HG02981 (cell line): ENCODE measurements around the gene CD300C.
"Not testable (repeated sequence)": the region's sequence is repeated elsewhere in the genome, so short reads cannot be mapped to it uniquely, and the experiment has no call there.

Source experiments
- ATAC-seq: cut with Tn5 transposase; IDR thresholded peaks from one replicate; pipeline ENCODE4 v1.9.1; 2021; ENCODE audit warnings: mild to moderate bottlenecking, moderate library complexity; ENCODE audit not compliant: unreplicated experiment

CD300C gene

DNA sequence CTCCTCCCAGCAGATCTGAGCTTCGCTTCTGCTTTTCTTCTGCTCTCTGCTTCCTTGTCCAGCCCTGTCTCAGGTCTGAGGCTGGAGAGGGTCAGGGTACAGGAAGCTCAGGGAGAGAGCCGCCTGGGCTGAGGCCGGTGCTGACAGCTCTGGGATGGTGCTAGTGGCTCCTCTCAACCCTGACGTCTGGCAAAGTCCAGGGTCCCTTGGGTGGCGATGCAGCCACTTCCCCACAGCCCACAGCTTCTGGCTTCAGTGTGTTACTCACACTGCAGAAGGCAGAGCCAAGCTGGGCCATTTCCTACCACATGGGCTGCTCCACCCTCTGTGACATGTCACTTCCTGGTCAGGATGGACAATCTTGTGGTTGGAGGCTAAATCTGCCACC lies at the start of gene CD300C:
TSS of gene CD300C (minus strand) at position 273 of the 388 bp plus-strand sequence. CDS start 333 bp downstream, outside the sequence.
- no peak for ATAC-seq

DNA sequence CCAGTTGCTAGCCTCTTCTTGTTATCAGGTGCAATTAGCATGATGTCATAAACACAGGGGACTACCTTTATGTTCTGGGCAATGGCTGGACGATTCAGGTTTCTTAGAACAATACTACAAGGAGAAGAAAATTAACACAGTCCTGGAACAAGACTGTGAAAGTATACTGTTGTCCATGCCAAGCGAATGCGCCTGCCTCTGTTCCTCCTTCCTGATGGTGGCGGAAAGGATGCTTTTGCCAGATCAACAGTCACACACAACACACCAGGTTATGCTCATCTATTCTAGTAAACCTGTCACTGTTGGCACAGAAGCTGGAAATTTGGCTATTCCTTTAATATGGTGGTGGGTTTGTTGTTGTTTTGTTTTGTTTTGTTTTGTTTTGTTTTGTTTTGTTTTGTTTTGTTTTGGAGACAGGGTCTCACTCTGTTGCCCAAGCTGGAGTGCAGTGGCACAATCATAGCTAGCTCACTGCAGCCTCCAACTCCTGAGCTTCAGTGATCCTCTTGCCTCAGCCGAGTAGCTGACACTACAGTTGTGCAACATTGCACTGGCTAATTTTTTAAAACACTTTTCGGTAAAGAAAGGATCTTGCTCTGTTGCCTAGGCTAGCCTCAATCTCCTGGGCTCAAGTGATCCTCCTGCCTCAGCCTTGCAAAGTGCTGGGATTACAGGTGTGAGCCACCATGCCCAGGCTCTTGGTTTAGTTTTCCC lies 49.3 kb upstream of the CD300C start:
- ATAC-seq: no peak

GRCh38 chr17:74592087-74592990 lies 46.4 kb upstream of the CD300C start, which contains the start of gene CD300LD:
CD300LD (minus strand) TSS chr17:74592283; CDS start chr17:74592202, 81 bp downstream.
- no peak for ATAC-seq

DNA sequence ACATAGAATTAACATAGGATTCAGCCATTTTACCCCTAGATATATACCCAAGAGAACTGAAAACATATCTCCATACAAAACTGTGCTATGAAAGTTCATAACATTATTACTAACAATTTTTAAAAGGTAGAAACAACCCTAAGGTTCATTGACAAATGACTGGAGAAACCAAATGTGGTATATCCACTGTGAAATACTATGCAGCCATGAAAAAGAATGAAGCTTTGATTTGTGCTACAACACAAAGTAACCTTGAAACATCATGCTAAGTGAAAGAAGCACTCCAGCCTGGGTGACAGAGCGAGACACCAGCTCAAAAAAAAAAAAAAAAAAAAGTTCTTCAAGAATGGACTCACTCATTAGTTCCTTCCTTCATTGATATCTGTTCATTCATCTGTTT lies 45.6 kb upstream of the CD300C start:
- no peak for ATAC-seq

DNA sequence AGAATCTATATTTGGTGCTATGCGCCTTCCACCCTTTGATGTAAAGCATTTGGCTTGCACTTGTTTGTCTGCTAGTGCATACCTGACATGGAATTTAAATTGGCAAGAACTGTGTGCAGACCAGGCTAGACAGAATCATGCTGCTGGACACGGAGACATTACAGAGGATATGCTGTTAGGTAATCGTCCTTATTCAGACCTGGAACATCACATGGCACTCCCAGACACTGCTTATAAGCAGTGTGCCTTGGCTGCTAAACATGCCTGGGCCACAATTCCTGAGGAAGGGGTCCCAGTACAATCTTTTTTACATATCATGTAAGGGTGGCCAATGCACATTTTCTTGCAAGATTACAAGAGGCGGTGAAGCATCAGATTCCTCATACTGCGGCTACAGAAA lies 39.8 kb upstream of the CD300C start:
- no peak for ATAC-seq

DNA sequence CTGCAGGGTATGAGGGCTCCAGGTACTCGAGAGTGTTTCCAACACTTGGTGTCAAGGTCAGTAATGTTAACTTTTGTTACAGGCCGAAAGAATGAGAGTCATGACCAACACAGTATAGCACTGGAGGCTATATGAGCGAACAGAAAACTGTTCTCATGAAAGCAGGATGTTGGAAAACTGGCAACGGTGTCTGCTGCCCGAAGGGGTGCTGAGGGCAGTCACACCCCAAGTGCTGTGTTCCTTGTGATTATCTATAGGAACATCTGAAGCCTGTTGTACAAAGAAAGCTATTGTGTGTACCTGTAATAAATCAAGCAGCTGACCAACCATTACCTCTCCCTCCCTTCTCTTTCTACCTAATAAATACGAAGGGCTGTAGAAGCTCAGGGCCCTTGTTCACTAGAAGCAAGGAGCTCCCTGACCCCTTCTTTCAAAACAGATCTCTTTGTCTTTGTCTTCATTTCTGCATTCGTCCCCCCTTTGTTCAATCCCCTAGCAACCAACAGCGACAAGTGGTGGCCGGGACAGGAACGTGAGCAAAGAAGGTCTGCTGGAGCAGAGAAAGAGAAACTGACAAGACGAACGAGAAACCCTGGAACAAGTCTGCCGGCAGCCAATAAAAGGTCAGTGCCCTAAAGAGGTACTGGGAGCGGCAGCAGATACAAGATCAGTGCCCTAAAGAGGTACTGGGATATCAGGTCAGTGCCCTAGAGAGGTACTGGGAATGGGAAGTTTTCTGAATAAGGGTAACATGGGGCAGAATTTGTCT lies 38.6 kb upstream of the CD300C start:
- ATAC-seq: no peak

- ATAC-seq: no peak
Observed at GRCh38 chr17:74582633-74583032, 36.7 kb upstream of the CD300C start.

GRCh38 chr17:74579900-74580299 lies 34.0 kb upstream of the CD300C start:
- no peak for ATAC-seq

GRCh38 chr17:74578979-74579378 lies 33.1 kb upstream of the CD300C start:
- no peak for ATAC-seq

DNA sequence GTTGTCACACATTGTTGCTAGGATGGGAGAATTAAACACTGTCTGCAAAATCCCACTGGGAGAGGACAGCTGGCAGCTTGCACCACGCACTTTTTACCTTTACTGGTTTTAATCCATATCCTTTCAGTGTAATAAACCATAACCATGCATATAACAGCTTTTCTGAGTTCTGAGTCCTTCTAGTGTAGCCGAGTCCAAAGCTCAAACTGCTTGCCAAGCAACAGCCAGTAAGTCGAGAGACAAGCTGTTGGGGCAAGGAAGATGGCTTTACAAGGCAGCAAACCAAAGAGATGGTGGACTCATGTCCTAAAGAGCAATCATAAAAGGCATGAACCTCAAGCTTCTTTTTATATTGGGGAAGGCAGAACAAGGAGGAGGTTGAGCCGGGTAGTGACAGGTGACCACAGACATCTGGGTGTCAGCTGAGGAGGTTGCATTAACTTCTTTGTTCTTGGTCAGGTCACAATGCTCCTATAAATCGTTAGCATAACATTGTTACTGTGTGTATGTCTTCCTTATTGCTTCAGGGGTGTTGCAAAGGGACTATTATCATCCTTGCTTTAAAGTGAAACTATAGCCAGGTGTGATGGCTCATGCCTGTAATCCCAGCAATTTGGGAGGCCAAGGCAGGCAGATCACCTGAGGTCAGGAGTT lies 28.7 kb upstream of the CD300C start:
- ATAC-seq: no peak

DNA sequence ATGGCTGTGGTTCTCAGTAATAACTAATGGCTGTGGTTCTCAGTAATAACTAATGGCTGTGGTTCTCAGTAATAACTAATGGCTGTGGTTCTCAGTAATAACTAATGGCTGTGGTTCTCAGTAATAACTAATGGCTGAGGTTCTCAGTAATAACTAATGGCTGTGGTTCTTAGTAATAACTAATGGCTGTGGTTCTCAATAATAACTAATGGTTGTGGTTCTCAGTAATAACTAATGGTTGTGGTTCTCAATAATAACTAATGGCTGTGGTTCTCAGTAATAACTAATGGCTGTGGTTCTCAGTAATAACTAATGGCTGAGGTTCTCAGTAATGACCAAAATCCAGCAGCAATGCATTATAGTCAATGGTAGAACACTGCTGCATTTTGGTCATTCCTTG lies 27.7 kb upstream of the CD300C start:
- ATAC-seq: not testable (repeated sequence)

DNA sequence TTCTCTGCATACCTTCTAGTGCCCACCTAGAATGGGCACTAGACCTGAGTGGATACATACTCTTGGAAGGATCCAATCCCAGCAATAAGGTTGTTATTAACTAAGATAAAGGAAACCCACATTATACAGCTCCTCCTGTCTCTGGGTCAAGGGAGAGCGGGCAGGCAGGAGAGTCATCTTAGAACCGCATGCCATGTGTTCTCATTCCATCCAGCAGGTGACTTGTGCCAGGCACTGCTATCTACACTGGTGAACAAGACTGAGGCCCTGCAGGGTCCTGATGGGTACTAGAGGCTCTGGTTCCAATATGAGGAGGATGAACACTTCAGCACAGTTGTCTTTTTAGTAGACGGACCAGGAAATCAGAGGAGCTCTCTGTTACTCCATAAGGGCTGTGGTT lies 27.3 kb upstream of the CD300C start:
- no peak for ATAC-seq

DNA sequence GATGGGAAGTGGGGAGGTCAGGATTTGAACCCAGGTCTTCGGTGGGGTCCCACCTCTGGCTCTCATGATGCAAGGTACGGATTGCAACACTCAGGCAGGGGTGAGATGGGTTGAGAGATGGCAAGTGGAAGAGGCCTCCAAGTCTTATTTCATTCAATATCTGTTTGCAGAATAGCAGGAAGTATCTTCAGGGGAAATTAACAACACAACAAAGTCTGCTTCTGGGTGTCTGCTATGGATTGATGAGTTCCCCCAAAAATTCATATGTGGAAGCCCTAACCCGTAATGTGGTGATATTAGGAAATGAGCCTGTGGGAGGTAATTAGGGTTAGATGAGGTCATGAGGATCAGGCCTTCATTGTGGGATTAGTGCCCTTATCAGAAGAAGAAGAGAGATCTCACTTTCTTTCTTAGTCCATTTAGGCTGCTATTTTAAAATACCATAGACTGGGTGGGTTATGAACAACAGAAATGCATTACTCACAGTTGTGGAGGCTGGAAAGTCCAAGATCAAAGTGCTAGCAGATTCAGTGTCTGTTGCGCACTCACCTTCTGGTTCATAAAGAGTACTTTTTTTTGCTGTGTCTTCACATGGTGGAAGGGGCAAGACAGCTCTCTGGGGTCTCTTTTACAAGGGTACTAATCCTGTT lies 25.8 kb upstream of the CD300C start:
- no peak for ATAC-seq

DNA sequence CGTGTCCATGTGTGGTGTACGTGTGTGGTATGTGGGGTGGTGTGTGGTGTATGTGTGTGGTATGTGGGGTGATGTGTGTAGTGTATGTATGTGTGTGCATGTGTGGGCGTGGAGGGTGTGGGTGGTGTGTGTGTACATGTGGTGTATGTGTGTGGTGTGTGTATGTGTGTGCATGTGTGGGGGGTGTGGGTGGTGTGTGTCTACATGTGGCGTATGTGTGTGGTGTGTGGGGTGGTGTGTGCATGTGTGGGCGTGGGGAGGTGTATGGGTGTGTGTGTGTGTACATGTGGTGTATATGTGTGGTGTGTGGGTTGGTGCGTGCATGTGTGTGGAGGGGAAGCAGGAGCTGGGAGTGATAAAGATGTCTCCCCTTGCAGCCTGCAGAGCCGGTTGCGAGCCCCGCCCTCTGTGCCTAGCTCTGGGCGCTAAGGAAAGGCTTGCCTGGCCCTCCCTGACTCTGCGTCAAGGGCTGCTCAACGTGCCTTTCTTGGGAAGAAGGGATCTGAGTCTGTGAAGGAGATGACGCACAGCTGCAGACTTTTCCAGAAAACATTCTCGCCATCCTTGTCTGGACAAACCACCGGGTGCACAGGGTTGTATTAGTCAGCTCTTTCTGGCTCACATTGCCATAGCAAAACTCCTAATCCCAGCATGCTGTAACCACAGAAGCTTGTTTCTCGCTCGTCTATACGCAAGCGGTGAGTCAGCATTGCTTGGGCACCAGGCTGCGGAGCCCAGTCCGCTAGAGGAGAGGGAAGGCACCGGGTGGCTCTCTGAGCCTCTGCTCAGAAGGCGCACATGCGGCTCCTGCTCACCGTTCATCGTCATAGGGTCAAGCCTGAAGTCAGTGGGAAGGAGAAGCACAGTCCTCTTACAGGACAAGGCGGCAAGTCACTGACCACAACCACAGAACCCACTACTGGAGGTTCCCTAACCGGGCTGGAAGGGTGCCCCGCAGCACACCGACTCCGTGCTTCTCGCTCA lies 23.4 kb upstream of the CD300C start:
- ATAC-seq: no peak

- no peak for ATAC-seq
Observed at GRCh38 chr17:74568106-74568873, 22.4 kb upstream of the CD300C start.

DNA sequence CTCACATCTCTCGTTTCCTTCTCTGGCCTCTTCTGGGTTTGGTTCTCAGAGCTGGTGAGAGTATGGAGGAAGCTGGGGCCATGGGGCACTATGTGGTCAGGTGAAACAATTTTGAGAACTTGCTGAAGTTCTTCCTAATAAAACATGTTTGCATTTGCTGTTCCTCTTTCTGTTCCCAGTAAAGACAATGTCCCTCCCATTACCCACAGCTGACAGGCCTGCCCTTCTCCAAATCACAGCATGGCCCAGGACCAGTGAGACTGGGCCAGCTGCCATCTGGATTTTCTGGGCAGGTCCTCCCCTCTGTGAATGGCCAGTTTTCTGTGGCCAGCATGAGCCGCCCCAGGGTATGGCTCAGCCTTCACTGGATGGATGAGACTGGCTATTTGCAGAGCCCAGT lies 21.5 kb upstream of the CD300C start, which contains the start of gene CD300H:
TSS of gene CD300H (minus strand) at position 113 of the 400 bp plus-strand sequence.
- no peak for ATAC-seq

GRCh38 chr17:74566132-74566753 lies 20.3 kb upstream of the CD300C start:
- no peak for ATAC-seq

DNA sequence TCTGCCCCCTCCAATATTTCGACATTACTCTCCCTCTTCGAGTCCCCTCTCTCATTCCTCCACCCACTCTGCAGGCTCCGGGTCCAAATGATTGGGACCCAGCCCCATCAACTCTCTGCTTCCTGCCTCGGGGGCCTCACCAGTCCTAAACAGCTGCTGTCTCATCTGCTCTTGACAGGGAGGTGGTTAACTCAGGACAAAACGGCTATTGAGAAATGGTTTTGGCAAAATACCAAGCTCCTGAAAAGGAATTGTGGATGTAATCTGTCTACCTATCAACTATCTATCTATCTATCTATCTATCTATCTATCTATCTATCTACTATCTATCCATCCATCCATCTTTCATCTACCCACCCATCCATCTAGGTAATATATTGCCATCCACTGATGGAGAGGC lies 19.2 kb upstream of the CD300C start:
- ATAC-seq: no peak
